HEK293 (cell line): ENCODE data around the gene PDCD7.

Source experiments
- CTCF ChIA-PET: fragments of 350-600 bp; formaldehyde crosslinking; extraction: SDS; loops from one replicate; lab custom pipeline; 2021; ENCODE audit warnings: antibody characterized with exemption; lab: Yijun Ruan, JAX
- POLR2A ChIA-PET: fragments of 300-600 bp; formaldehyde crosslinking; extraction: SDS; loops from one replicate; lab custom pipeline; 2020; ENCODE audit warnings: antibody characterized with exemption, inconsistent platforms; lab: Yijun Ruan, JAX
- H3K27ac ChIP-seq: fragments of 200-500 bp; sonication (Bioruptor generic); 2 replicates; pipeline ENCODE4 v1.5.1; 2014; ENCODE audit warnings: low read depth, low read length, control low read depth, inconsistent platforms; ENCODE audit errors: extremely low read depth
- H3K36me3 ChIP-seq, 2 experiments: fragments of 200-500 bp in 1 of 2; sonication (Bioruptor generic) in 1 of 2; 1 replicate in 1 of 2; 2 replicates in 1 of 2; pipeline ENCODE4 v1.5.1; 2014 to 2017; ENCODE audit warnings: inconsistent platforms in 2 of 2, low read length in 2 of 2; ENCODE audit not compliant: control insufficient read depth in 2 of 2, insufficient read depth in 1 of 2
- H3K4me1 ChIP-seq: fragments of 200-500 bp; sonication (Bioruptor generic); 2 replicates; pipeline ENCODE4 v1.5.1; 2014; ENCODE audit warnings: mild to moderate bottlenecking, low read length, inconsistent platforms; ENCODE audit not compliant: control insufficient read depth, insufficient read depth
- H3K4me3 ChIP-seq: 2 replicates; pipeline ENCODE4 v1.5.1; 2011; ENCODE audit warnings: low read depth, mild to moderate bottlenecking, control low read depth, low read length, moderate library complexity
- H3K9me3 ChIP-seq: fragments of 200-500 bp; sonication (Bioruptor generic); 2 replicates; pipeline ENCODE4 v1.5.1; 2014; ENCODE audit warnings: low read depth, low read length, inconsistent platforms; ENCODE audit not compliant: control insufficient read depth, insufficient read depth
- GLIS1 ChIP-seq: fragments of 450-650 bp; formaldehyde crosslinking; IDR thresholded peaks from 2 replicates; pipeline ENCODE4 v1.5.1; 2016; ENCODE audit warnings: missing biosample characterization, missing genetic modification characterization
- MZF1 ChIP-seq: fragments of 450-650 bp; formaldehyde crosslinking; IDR thresholded peaks from 2 replicates; pipeline ENCODE4 v1.5.1; 2017; ENCODE audit warnings: missing biosample characterization, missing genetic modification characterization, borderline replicate concordance
- REPIN1 ChIP-seq: fragments of 450-650 bp; formaldehyde crosslinking; IDR thresholded peaks from 2 replicates; pipeline ENCODE4 v1.5.1; 2017; ENCODE audit warnings: missing biosample characterization, missing genetic modification characterization, low read depth
- WT1 ChIP-seq: fragments of 450-650 bp; formaldehyde crosslinking; IDR thresholded peaks from 2 replicates; pipeline ENCODE4 v1.5.1; 2016; ENCODE audit warnings: missing biosample characterization, missing genetic modification characterization
- YY1 ChIP-seq: fragments of 450-650 bp; formaldehyde crosslinking; IDR thresholded peaks from 2 replicates; pipeline ENCODE4 v1.5.1; 2018; ENCODE audit warnings: missing biosample characterization, missing genetic modification characterization
- YY2 ChIP-seq: fragments of 450-650 bp; formaldehyde crosslinking; IDR thresholded peaks from 2 replicates; pipeline ENCODE4 v1.5.1; 2016; ENCODE audit warnings: missing biosample characterization, missing genetic modification characterization
- ZBTB21 ChIP-seq: fragments of 450-650 bp; formaldehyde crosslinking; IDR thresholded peaks from 2 replicates; pipeline ENCODE4 v1.5.1; 2017; ENCODE audit warnings: missing biosample characterization, missing genetic modification characterization
- ZNF10 ChIP-seq: fragments of 450-650 bp; formaldehyde crosslinking; IDR thresholded peaks from 2 replicates; pipeline ENCODE4 v1.5.1; 2017; ENCODE audit warnings: missing biosample characterization, missing genetic modification characterization
- ZNF112 ChIP-seq: fragments of 450-650 bp; formaldehyde crosslinking; IDR thresholded peaks from 2 replicates; pipeline ENCODE4 v1.5.0; 2017; ENCODE audit warnings: missing biosample characterization, missing genetic modification characterization
- ZNF155 ChIP-seq: fragments of 450-650 bp; formaldehyde crosslinking; IDR thresholded peaks from 2 replicates; pipeline ENCODE4 v1.5.1; 2016; ENCODE audit warnings: missing biosample characterization, missing genetic modification characterization
- ZNF211 ChIP-seq: fragments of 450-650 bp; formaldehyde crosslinking; IDR thresholded peaks from 2 replicates; pipeline ENCODE4 v1.5.1; 2016; ENCODE audit warnings: low read depth, missing biosample characterization, missing genetic modification characterization
- ZNF223 ChIP-seq: fragments of 450-650 bp; formaldehyde crosslinking; IDR thresholded peaks from 2 replicates; pipeline ENCODE4 v1.5.1; 2016; ENCODE audit warnings: missing biosample characterization, missing genetic modification characterization
- ZNF302 ChIP-seq: fragments of 450-650 bp; formaldehyde crosslinking; IDR thresholded peaks from 2 replicates; pipeline ENCODE4 v1.5.1; 2016; ENCODE audit warnings: missing biosample characterization, missing genetic modification characterization, low read depth
- ZNF354C ChIP-seq: fragments of 450-650 bp; formaldehyde crosslinking; IDR thresholded peaks from 2 replicates; pipeline ENCODE4 v1.5.1; 2016; ENCODE audit warnings: missing biosample characterization, missing genetic modification characterization, low read depth, borderline replicate concordance
- ZNF391 ChIP-seq: fragments of 450-650 bp; formaldehyde crosslinking; IDR thresholded peaks from 2 replicates; pipeline ENCODE4 v1.5.1; 2016; ENCODE audit warnings: low read depth, missing biosample characterization, missing genetic modification characterization, borderline replicate concordance
- ZNF416 ChIP-seq: fragments of 450-650 bp; formaldehyde crosslinking; IDR thresholded peaks from 2 replicates; pipeline ENCODE4 v1.5.1; 2016; ENCODE audit warnings: missing biosample characterization, missing genetic modification characterization
- ZNF514 ChIP-seq: fragments of 450-650 bp; formaldehyde crosslinking; IDR thresholded peaks from 2 replicates; pipeline ENCODE4 v1.5.1; 2016; ENCODE audit warnings: missing biosample characterization, missing genetic modification characterization
- ZNF529 ChIP-seq: fragments of 450-650 bp; formaldehyde crosslinking; IDR thresholded peaks from 2 replicates; pipeline ENCODE4 v1.5.1; 2017; ENCODE audit warnings: missing genetic modification characterization, missing biosample characterization; ENCODE audit not compliant: insufficient replicate concordance
- ZNF549 ChIP-seq: fragments of 450-650 bp; IDR thresholded peaks from 2 replicates; pipeline ENCODE4 v1.5.1; 2018; ENCODE audit warnings: missing biosample characterization, missing genetic modification characterization, mild to moderate bottlenecking, inconsistent platforms, moderate library complexity
- ZNF610 ChIP-seq: fragments of 450-650 bp; formaldehyde crosslinking; IDR thresholded peaks from 2 replicates; pipeline ENCODE4 v1.5.1; 2016; ENCODE audit warnings: missing biosample characterization, missing genetic modification characterization, borderline replicate concordance
- ZNF776 ChIP-seq: fragments of 450-650 bp; formaldehyde crosslinking; IDR thresholded peaks from 2 replicates; pipeline ENCODE4 v1.5.0; 2017; ENCODE audit warnings: missing biosample characterization, missing genetic modification characterization, borderline replicate concordance
- ZNF830 ChIP-seq: fragments of 450-650 bp; IDR thresholded peaks from 2 replicates; pipeline ENCODE4 v1.5.0; 2018; ENCODE audit warnings: missing biosample characterization, missing genetic modification characterization, low read depth, mild to moderate bottlenecking, moderate library complexity
- TF ChIP-seq, protein P1 (sequence below): fragments of 450-650 bp; formaldehyde crosslinking; IDR thresholded peaks from 2 replicates; pipeline ENCODE4; 2016; ENCODE audit warnings: missing biosample characterization, missing genetic modification characterization
- TF ChIP-seq, protein P2 (sequence below): fragments of 450-650 bp; formaldehyde crosslinking; IDR thresholded peaks from 2 replicates; pipeline ENCODE4 v1.5.1; 2016; ENCODE audit warnings: missing biosample characterization, missing genetic modification characterization
- TF ChIP-seq, protein P3 (sequence below): fragments of 450-650 bp; formaldehyde crosslinking; IDR thresholded peaks from 2 replicates; pipeline ENCODE4 v1.5.1; 2016; ENCODE audit warnings: missing biosample characterization, missing genetic modification characterization
- TF ChIP-seq, protein P4 (sequence below): fragments of 450-650 bp; formaldehyde crosslinking; IDR thresholded peaks from 2 replicates; pipeline ENCODE4 v1.5.1; 2016; ENCODE audit warnings: missing biosample characterization, missing genetic modification characterization
- TF ChIP-seq, protein P5 (sequence below): fragments of 450-650 bp; formaldehyde crosslinking; IDR thresholded peaks from 2 replicates; pipeline ENCODE4 v1.5.1; 2016; ENCODE audit warnings: missing biosample characterization, missing genetic modification characterization
- TF ChIP-seq, protein P6 (sequence below): fragments of 450-650 bp; formaldehyde crosslinking; IDR thresholded peaks from 2 replicates; pipeline ENCODE4 v1.5.1; 2016; ENCODE audit warnings: missing biosample characterization, missing genetic modification characterization

Gene PDCD7, protein sequence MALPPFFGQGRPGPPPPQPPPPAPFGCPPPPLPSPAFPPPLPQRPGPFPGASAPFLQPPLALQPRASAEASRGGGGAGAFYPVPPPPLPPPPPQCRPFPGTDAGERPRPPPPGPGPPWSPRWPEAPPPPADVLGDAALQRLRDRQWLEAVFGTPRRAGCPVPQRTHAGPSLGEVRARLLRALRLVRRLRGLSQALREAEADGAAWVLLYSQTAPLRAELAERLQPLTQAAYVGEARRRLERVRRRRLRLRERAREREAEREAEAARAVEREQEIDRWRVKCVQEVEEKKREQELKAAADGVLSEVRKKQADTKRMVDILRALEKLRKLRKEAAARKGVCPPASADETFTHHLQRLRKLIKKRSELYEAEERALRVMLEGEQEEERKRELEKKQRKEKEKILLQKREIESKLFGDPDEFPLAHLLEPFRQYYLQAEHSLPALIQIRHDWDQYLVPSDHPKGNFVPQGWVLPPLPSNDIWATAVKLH

DNA sequence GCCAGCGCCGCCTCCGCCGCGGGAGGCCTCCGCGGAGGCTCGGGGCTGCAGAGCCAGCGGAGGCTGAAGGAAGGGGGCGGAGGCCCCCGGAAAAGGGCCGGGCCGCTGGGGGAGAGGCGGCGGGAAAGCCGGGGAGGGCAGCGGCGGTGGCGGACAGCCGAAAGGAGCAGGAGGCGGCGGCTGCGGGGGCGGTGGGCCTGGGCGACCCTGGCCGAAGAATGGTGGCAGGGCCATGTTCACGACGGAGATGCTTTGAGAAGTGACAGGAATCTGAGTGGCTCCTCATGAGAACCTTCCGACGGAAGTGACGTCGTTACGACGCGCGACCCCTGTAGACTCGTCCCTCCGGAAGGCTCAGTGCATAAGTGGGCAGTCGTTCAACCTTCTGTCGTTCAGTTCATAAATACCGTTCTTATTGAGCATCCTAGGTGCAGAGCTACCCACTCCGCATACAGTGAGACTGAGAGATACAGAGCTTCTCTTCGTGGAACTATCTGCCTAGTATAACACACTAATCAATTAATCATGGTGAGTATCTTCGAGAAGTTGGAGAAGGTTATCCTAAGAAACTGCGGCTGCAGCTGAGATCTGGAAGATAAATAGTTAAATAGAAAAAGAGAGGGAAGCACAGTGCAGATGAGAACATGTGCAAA lies at the start of gene PDCD7:
PDCD7 (minus strand) TSS at position 261 of the 653 bp plus-strand sequence; CDS start at position 234, 27 bp downstream.
- no peaks in the 10 kb centered on the region for H3K9me3 ChIP-seq
- H3K36me3 ChIP-seq: peaks cover 2 to 19% of the 10 kb centered on the region in 2 experiments; a peak in 2 of 3 replicates
- H3K4me3 ChIP-seq: peak within 1 kb of the TSS; percentile 73
- H3K4me1 ChIP-seq: no peaks in the 10 kb centered on the region
- H3K27ac ChIP-seq: peak within 1 kb of the TSS; percentile 69
- POLR2A ChIA-PET: interaction anchor here (0.6 to 1.7 kb wide), 6 partner anchors 16 to 171 kb away, joined by 3 to 17 read pairs (median 4); partner anchors contain the start of genes CLPX, RNU5B-1 and UBAP1L
- CTCF ChIA-PET: interaction anchor here (0.7 kb wide), 1 partner anchor 100 kb away, joined by 3 read pairs; no protein-coding TSS in a partner anchor
- TF ChIP-seq ZNF302 (tag by site-specific recombination) (no peak), ZNF155 (no peak), ZNF211 (tag by site-specific recombination) (no peak), ZNF610 (tag by site-specific recombination) (no peak), MZF1 (tag by site-specific recombination) (no peak), ZBTB21 (tag by site-specific recombination) (peak; percentile 71), ZNF10 (no peak), ZNF112 (no peak), GLIS1 (peak; percentile 52), ZNF529 (no peak), ZNF514 (tag by site-specific recombination) (no peak), WT1 (tag by site-specific recombination) (no peak), ZNF223 (tag by site-specific recombination) (no peak), ZNF549 (tag by site-specific recombination) (no peak), ZNF354C (tag by site-specific recombination) (no peak), YY1 (no peak; the same call in 1 of the 2 replicates), ZNF830 (tag by site-specific recombination) (no peak), YY2 (tag by site-specific recombination) (no peak), ZNF776 (tag by site-specific recombination) (no peak), REPIN1 (tag by site-specific recombination) (no peak), ZNF391 (tag by site-specific recombination) (no peak), ZNF416 (no peak)
- TF ChIP-seq, protein P1, sequence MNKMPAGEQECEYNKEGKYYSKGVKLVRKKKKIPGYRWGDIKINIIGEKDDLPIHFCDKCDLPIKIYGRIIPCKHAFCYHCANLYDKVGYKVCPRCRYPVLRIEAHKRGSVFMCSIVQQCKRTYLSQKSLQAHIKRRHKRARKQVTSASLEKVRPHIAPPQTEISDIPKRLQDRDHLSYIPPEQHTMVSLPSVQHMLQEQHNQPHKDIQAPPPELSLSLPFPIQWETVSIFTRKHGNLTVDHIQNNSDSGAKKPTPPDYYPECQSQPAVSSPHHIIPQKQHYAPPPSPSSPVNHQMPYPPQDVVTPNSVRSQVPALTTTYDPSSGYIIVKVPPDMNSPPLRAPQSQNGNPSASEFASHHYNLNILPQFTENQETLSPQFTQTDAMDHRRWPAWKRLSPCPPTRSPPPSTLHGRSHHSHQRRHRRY (tag by site-specific recombination): no peak
- TF ChIP-seq, protein P2, sequence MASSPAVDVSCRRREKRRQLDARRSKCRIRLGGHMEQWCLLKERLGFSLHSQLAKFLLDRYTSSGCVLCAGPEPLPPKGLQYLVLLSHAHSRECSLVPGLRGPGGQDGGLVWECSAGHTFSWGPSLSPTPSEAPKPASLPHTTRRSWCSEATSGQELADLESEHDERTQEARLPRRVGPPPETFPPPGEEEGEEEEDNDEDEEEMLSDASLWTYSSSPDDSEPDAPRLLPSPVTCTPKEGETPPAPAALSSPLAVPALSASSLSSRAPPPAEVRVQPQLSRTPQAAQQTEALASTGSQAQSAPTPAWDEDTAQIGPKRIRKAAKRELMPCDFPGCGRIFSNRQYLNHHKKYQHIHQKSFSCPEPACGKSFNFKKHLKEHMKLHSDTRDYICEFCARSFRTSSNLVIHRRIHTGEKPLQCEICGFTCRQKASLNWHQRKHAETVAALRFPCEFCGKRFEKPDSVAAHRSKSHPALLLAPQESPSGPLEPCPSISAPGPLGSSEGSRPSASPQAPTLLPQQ (tag by site-specific recombination): peak; percentile 60
- TF ChIP-seq, protein P3, sequence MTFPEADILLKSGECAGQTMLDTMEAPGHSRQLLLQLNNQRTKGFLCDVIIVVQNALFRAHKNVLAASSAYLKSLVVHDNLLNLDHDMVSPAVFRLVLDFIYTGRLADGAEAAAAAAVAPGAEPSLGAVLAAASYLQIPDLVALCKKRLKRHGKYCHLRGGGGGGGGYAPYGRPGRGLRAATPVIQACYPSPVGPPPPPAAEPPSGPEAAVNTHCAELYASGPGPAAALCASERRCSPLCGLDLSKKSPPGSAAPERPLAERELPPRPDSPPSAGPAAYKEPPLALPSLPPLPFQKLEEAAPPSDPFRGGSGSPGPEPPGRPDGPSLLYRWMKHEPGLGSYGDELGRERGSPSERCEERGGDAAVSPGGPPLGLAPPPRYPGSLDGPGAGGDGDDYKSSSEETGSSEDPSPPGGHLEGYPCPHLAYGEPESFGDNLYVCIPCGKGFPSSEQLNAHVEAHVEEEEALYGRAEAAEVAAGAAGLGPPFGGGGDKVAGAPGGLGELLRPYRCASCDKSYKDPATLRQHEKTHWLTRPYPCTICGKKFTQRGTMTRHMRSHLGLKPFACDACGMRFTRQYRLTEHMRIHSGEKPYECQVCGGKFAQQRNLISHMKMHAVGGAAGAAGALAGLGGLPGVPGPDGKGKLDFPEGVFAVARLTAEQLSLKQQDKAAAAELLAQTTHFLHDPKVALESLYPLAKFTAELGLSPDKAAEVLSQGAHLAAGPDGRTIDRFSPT (tag by site-specific recombination): no peak
- TF ChIP-seq, protein P4, sequence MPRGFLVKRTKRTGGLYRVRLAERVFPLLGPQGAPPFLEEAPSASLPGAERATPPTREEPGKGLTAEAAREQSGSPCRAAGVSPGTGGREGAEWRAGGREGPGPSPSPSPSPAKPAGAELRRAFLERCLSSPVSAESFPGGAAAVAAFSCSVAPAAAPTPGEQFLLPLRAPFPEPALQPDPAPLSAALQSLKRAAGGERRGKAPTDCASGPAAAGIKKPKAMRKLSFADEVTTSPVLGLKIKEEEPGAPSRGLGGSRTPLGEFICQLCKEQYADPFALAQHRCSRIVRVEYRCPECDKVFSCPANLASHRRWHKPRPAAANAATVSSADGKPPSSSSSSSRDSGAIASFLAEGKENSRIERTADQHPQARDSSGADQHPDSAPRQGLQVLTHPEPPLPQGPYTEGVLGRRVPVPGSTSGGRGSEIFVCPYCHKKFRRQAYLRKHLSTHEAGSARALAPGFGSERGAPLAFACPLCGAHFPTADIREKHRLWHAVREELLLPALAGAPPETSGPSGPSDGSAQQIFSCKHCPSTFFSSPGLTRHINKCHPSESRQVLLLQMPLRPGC (tag by site-specific recombination): no peak
- TF ChIP-seq, protein P5, sequence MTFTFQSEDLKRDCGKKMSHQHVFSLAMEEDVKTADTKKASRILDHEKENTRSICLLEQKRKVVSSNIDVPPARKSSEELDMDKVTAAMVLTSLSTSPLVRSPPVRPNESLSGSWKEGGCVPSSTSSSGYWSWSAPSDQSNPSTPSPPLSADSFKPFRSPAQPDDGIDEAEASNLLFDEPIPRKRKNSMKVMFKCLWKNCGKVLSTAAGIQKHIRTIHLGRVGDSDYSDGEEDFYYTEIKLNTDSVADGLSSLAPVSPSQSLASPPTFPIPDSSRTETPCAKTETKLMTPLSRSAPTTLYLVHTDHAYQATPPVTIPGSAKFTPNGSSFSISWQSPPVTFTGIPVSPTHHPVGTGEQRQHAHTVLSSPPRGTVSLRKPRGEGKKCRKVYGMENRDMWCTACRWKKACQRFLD: no peak
- TF ChIP-seq, protein P6, sequence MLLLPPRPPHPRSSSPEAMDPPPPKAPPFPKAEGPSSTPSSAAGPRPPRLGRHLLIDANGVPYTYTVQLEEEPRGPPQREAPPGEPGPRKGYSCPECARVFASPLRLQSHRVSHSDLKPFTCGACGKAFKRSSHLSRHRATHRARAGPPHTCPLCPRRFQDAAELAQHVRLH (tag by site-specific recombination): no peak
